ENCODE results near the gene HIP1R. TPM values are rescaled to one million over a fixed set of nuclear protein-coding genes. Genes with fewer than 3 reads are reported as not detected.

Gene HIP1R
- polyA plus RNA-seq, 3 donors, result 0.09 to 0.60 TPM; not detected in 1

- Histone ChIP-seq H2AFZ (ENCODE audit: insufficient read depth, low read depth, low read length, poor library complexity, severe bottlenecking) (no peak overlapping the region), H4K20me1 (ENCODE audit: insufficient read depth, low read length) (peaks cover 52% of the 10 kb centered on the region), H3K27ac (ENCODE audit: low read depth in 1 of 2, low read length in 2 of 2) (no peak overlapping the region), H3K79me2 (ENCODE audit: insufficient read depth, low read length) (no peaks in the 10 kb centered on the region), H3K4me2 (replicated peaks; ENCODE audit: extremely low read depth, low read length, poor library complexity, severe bottlenecking) (no peak overlapping the region), H3K4me3 (replicated peaks in 1 of 3; ENCODE audit: low read depth in 2 of 3, low read length in 3 of 3) (no peak overlapping the region), H3K27me3 (ENCODE audit: control insufficient read depth in 2 of 2, insufficient read depth in 2 of 2, low read length in 2 of 2) (no peaks in the 10 kb centered on the region), H3K4me1 (ENCODE audit: control insufficient read depth in 1 of 2, insufficient read depth in 2 of 2, low read length in 2 of 2) (peaks cover 0 to 4% of the 10 kb centered on the region in 2 donors), H3K9me3 (replicated peaks in 1 of 2; ENCODE audit: control insufficient read depth in 1 of 2, insufficient read depth in 1 of 2, low read length in 2 of 2) (no peaks in the 10 kb centered on the region), H3K9ac (ENCODE audit: insufficient read depth, low read length, poor library complexity, severe bottlenecking) (no peak overlapping the region), H3K36me3 (replicated peaks in 1 of 2; ENCODE audit: control insufficient read depth in 1 of 2, insufficient read depth in 2 of 2, low read length in 2 of 2) (peaks cover 21 to 36% of the 10 kb centered on the region in 2 donors)
- no peak for TF ChIP-seq CTCF (IDR thresholded peaks at IDR 0.05)
- Mint-ChIP-seq H3K36me3 (peaks cover 27 to 38% of the 10 kb centered on the region in 2 donors), H3K27me3 (ENCODE audit: low read depth in 3 of 3) (peaks cover 0 to 2% (median 0%) of the 10 kb centered on the region in 3 donors), H3K4me1 (no peaks in the 10 kb centered on the region), H3K9me3 (no peaks in the 10 kb centered on the region), H3K4me3 (no peak overlapping the region), H3K27ac (peak overlapping the region in 2 of 7 donors; percentile 35 to 57)
- intact Hi-C loops (cut with micrococcal nuclease), result no loop called here
- no peak for DNase-seq
- 88% methylated on average over 14 of the region's 20 CpGs for WGBS (ENCODE audit: insufficient coverage)
Measured at GRCh38 chr12:122862110-122862634, 26.9 kb downstream of the HIP1R start.

GRCh38 chr12:122862872-122863701 lies 27.8 kb downstream of the HIP1R start:
- DNase-seq, result no peak
- no peak for TF ChIP-seq CTCF (IDR thresholded peaks at IDR 0.05)
- Mint-ChIP-seq H3K4me1 (no peaks in the 10 kb centered on the region), H3K9me3 (no peaks in the 10 kb centered on the region), H3K36me3 (peaks cover 35 to 47% of the 10 kb centered on the region in 2 donors), H3K27me3 (ENCODE audit: low read depth in 3 of 3) (peaks cover 0 to 2% (median 0%) of the 10 kb centered on the region in 3 donors), H3K27ac (peak overlapping the region in 2 of 7 donors; percentile 25 to 70), H3K4me3 (no peak overlapping the region)
- Histone ChIP-seq H3K36me3 (replicated peaks in 1 of 2; ENCODE audit: control insufficient read depth in 1 of 2, insufficient read depth in 2 of 2, low read length in 2 of 2) (peaks cover 31 to 45% of the 10 kb centered on the region in 2 donors), H3K79me2 (ENCODE audit: insufficient read depth, low read length) (peaks cover 3% of the 10 kb centered on the region), H3K27ac (ENCODE audit: low read depth in 1 of 2, low read length in 2 of 2) (no peak overlapping the region), H3K4me1 (ENCODE audit: control insufficient read depth in 1 of 2, insufficient read depth in 2 of 2, low read length in 2 of 2) (peaks cover 0 to 4% of the 10 kb centered on the region in 2 donors), H4K20me1 (ENCODE audit: insufficient read depth, low read length) (peaks cover 61% of the 10 kb centered on the region), H3K9me3 (replicated peaks in 1 of 2; ENCODE audit: control insufficient read depth in 1 of 2, insufficient read depth in 1 of 2, low read length in 2 of 2) (no peaks in the 10 kb centered on the region), H3K4me3 (replicated peaks in 1 of 3; ENCODE audit: low read depth in 2 of 3, low read length in 3 of 3) (no peak overlapping the region), H3K4me2 (replicated peaks; ENCODE audit: extremely low read depth, low read length, poor library complexity, severe bottlenecking) (no peak overlapping the region), H3K27me3 (ENCODE audit: control insufficient read depth in 2 of 2, insufficient read depth in 2 of 2, low read length in 2 of 2) (no peaks in the 10 kb centered on the region), H2AFZ (ENCODE audit: insufficient read depth, low read depth, low read length, poor library complexity, severe bottlenecking) (no peak overlapping the region), H3K9ac (ENCODE audit: insufficient read depth, low read length, poor library complexity, severe bottlenecking) (no peak overlapping the region)
- WGBS (ENCODE audit: insufficient coverage), result 96% methylated on average over 6 of the region's 12 CpGs
- intact Hi-C loops (cut with micrococcal nuclease), result no loop called here

Data from CD14-positive monocyte (primary cell).